ENCODE data around the gene SLC12A8. TPM values are rescaled to one million over a fixed set of nuclear protein-coding genes. Genes with fewer than 3 reads are reported as not detected.

SLC12A8 gene
- total and polyA plus RNA-seq, 9 of the 15 experiments (the other 6 are each of a cell fraction or from before 2014, with no cell fraction given) = 0.04 to 0.33 (median 0.09) TPM; not detected in 4

- TF ChIP-seq, protein P1, sequence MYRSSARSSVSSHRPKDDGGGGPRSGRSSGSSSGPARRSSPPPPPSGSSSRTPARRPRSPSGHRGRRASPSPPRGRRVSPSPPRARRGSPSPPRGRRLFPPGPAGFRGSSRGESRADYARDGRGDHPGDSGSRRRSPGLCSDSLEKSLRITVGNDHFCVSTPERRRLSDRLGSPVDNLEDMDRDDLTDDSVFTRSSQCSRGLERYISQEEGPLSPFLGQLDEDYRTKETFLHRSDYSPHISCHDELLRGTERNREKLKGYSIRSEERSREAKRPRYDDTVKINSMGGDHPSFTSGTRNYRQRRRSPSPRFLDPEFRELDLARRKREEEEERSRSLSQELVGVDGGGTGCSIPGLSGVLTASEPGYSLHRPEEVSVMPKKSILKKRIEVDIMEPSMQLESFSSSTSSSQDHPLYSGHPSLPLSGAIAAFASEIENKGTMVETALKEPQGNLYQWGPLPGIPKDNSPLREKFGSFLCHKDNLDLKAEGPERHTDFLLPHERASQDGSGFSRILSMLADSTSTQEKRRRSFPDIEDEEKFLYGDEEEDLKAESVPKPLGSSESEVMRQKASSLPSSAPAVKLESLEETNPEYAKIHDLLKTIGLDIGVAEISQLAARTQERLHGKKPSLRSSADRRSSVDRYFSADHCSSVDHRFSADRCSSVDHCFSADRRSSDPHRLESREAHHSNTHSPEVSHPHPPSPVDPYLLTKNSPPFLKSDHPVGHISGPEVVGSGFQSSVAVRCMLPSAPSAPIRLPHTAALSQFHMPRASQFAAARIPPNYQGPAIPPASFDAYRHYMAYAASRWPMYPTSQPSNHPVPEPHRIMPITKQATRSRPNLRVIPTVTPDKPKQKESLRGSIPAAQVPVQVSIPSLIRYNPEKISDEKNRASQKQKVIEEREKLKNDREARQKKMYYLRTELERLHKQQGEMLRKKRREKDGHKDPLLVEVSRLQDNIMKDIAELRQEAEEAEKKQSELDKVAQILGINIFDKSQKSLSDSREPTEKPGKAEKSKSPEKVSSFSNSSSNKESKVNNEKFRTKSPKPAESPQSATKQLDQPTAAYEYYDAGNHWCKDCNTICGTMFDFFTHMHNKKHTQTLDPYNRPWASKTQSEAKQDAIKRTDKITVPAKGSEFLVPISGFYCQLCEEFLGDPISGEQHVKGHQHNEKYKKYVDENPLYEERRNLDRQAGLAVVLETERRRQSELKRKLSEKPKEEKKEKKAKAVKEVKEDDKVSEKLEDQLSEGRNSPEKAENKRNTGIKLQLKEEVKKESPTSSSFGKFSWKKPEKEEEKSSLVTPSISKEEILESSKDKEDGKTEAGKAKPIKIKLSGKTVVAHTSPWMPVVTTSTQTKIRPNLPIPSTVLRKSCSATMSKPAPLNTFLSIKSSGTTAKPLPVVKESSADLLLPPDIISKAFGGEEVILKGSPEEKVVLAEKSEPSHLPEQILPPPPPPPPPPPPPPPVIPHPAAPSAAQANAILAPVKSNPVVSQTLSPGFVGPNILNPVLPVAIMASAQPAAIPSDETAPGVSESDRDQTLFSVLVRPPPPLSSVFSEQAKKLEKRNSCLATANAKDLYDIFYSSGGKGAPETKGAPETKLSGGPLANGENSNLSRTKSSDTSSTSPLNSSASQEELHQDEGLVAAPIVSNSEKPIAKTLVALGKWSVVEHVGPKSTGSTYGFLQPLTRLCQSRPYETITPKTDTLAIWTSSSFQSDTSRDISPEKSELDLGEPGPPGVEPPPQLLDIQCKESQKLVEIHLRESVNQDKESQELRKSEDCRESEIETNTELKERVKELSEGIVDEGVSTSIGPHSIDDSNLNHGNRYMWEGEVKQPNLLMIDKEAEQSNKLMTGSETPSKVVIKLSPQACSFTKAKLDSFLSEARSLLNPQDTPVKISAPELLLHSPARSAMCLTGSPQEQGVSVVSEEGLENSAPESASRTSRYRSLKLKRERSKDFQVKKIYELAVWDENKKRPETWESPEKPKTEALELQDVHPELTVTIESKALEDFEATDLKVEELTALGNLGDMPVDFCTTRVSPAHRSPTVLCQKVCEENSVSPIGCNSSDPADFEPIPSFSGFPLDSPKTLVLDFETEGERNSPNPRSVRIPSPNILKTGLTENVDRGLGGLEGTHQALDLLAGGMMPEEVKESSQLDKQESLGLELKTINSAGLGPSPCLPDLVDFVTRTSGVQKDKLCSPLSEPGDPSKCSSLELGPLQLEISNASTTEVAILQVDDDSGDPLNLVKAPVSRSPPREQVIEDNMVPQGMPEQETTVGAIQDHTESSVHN (IDR thresholded peaks at IDR 0.05; ENCODE audit: borderline replicate concordance in 1 of 2, low read depth in 1 of 2) = no peak
- TF ChIP-seq, protein P2, sequence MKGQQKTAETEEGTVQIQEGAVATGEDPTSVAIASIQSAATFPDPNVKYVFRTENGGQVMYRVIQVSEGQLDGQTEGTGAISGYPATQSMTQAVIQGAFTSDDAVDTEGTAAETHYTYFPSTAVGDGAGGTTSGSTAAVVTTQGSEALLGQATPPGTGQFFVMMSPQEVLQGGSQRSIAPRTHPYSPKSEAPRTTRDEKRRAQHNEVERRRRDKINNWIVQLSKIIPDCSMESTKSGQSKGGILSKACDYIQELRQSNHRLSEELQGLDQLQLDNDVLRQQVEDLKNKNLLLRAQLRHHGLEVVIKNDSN (CRISPR knock-in tag; IDR thresholded peaks at IDR 0.05) = no peak
- TF ChIP-seq MXD1 (CRISPR knock-in tag; IDR thresholded peaks at IDR 0.05; ENCODE audit: borderline replicate concordance, poor library complexity, severe bottlenecking) (no peak), ZKSCAN1 (IDR thresholded peaks at IDR 0.05; ENCODE audit: low read depth, low read length) (no peak), STAT6 (CRISPR knock-in tag; IDR thresholded peaks at IDR 0.05) (no peak), ESRRA (IDR thresholded peaks at IDR 0.05; ENCODE audit: borderline replicate concordance, low read depth) (no peak), MCM5 (IDR thresholded peaks at IDR 0.05; ENCODE audit: low read depth) (no peak), PKNOX1 (IDR thresholded peaks at IDR 0.05) (no peak)
- TF ChIP-seq, protein P3, sequence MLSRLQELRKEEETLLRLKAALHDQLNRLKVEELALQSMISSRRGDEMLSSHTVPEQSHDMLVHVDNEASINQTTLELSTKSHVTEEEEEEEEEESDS (CRISPR knock-in tag; IDR thresholded peaks at IDR 0.05) = no peak
Observed at GRCh38 chr3:125048282-125048681, 164.3 kb downstream of the SLC12A8 start (continued).
